GM19328 (cell line): Measurements from ENCODE around the gene CCR2.
"Not testable (repeated sequence)": the region's sequence is repeated elsewhere in the genome, so short reads cannot be mapped to it uniquely, and the experiment has no call there.

Experiments
- ATAC-seq: cut with Tn5 transposase; IDR thresholded peaks from one replicate; pipeline ENCODE4 v1.9.1; 2021; ENCODE audit warnings: mild to moderate bottlenecking, moderate library complexity; ENCODE audit not compliant: unreplicated experiment

Gene CCR2

DNA sequence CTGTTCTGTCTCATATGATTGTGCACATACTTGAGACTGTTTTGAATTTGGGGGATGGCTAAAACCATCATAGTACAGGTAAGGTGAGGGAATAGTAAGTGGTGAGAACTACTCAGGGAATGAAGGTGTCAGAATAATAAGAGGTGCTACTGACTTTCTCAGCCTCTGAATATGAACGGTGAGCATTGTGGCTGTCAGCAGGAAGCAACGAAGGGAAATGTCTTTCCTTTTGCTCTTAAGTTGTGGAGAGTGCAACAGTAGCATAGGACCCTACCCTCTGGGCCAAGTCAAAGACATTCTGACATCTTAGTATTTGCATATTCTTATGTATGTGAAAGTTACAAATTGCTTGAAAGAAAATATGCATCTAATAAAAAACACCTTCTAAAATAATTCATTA, 21.9 kb downstream of the CCR2 start:
- no peak for ATAC-seq

DNA sequence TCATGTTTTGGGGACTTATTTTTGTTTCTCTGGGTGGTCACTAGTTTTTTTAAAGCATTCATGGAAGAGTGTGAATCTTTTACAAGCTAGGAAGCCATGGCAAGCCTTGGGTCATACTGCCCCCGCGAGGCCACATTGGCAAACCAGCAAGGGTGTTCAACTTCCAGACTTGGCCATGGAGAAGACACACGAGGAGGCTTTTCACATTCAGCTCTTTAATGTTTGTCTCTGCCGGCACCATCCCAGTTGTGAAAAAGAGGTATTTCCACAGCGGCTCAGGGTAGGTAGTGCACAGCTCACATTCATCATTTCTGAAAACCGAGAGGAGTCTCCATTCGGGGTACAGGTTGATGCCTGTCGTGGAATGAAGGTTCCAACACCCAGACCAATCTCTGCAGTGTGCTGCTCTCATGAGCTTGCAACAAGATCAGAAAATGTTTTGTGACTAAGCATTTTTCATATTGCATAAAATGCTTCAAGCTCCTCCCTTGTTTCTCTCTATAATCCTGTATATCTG, 24.6 kb downstream of the CCR2 start:
- ATAC-seq = no peak

DNA sequence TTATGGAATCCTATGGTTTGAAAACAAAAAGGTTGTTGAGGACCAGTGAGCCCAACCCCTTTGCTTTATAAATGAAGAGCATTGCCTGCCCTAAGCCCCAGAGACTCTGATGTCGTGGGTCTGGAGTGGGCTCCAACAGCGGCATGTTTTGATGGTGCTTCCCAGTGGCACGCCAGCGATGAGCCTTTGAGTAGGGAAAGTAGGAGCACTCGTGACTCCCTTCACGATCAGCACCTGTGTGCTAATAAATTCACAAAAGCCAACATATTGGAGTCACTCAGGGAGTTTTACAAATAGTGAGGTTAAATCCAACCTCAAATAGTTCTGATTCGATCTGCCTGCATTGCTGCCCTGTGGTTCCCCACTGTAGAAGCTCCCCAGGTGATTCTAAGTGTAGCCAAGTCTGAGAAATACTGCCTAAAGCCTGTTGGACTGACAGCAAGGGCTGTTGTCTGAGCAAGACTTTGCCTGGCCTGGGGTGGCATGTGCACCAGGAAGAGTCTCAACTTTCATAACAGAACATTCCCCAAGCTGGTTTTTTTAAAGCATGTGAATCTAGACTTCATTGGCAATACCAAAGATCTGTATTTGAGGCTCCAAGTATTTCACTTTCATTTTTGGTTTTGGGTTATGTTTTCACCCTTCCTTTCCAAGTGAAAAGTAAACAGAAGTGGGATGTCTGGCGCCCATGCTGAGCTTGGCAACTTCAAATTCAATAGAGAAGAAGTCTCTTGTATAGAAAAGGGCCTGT, 26.7 kb downstream of the CCR2 start:
- no peak for ATAC-seq

DNA sequence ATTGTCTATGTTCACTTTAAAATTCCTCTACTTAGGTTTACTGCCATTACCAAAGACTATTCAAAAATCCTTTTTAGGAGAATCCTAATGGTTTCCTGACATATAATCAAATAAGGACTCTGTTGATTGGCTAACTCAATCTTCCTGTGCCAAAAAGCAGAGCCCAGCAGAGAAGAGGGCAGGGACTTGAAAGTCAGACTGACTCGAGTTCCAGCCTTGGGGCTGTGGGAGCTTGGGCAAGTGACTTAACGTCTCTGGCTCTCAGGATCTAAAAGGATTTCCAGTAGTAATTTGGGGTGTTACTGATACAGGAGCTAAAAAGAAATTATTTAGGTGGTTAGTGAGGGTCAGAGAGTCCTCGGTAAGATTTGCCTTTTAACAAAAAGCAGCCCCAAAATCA, 27.7 kb downstream of the CCR2 start:
- no peak for ATAC-seq

DNA sequence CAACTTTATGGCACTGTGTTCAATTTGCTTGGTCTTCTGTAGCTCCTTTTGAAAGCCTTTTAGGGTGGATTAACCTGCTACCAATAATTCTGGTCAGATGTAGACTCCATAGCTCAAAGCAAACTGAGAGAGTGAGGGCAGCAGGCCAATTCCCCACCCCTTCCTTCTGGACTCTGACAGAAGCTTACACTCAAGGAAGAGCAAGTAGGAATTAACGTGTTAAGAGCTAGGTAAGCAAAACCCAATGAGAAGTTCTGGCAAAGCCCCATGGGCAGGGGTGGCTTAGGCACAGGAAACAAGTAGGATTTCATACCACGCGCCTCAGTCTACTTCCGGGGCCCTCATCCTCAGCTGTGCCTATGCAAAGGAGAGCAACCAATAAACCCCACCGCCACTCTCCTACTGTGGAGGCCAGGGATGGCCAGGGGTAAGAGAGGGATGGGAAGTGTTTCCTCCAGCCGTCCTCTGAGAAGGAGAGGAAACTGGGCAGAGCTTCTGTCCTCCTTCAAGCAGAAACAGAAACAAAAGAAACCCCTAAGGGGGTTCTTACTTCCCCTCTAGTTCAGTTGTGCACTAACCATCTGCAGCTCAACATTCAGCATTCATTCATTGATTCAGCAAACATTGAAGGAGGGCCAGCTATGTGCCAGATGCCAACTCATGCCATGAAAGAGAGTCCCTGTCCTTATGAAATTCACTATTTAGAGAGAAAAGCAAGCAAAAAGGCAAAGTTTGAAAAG, 29.5 kb downstream of the CCR2 start:
- no peak for ATAC-seq

DNA sequence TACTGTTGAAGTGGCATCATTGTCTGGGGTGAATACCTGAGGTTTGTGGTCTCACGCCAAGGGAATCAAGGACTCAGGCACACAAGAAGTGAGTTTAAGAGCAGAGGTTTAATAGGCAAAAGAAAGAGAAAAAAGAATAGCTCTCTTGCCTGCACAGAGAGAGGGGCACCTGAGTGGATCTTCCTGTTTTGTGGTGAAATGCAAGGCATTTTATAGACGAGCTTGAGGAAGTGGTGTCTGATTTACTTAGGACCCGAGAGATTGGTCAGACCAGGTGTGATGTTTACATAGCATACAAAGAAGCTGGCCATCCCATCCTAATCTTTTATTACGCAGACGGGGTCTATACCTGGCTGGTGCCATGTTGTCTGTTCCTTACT, 30.0 kb downstream of the CCR2 start:
- ATAC-seq = no peak

DNA sequence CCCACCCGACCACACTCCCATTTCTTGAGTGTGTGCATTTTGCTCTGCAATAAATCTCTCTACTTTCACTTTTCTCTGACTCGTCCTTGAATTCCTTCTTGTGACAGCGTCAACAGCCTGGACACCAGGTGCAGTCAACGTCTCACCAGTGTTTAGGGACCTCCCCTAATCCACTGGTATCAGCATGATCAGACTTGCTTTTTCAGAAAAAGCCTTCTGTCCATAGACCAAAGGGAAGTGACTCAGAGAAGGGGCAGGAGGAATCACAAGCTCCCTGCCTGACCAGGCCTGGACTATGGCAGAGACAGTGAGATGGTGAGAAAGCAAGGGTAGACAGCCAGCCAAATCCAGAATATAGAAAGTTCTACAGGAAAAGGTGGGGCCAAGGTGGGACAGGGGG, 32.3 kb downstream of the CCR2 start:
- no peak for ATAC-seq

DNA sequence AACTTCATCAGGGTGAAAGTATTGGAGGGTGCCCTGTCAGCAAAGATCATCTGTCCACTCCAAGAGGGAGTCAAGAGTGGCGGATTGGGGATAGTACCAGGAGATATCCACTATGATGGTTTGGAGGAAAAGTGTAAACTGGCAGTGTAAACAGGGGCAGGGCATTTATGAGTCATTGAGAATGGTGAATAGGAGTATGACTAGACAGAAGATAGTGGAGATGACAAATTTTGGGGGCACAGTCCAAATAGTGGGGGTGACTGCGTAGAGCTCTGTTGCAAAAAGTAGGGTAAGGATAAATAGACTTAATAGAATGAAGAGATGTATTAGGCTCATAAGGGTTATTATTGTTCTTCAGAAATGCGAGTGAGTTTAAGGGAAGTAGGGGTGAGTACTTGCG, 34.9 kb downstream of the CCR2 start:
- not testable (repeated sequence) for ATAC-seq

DNA sequence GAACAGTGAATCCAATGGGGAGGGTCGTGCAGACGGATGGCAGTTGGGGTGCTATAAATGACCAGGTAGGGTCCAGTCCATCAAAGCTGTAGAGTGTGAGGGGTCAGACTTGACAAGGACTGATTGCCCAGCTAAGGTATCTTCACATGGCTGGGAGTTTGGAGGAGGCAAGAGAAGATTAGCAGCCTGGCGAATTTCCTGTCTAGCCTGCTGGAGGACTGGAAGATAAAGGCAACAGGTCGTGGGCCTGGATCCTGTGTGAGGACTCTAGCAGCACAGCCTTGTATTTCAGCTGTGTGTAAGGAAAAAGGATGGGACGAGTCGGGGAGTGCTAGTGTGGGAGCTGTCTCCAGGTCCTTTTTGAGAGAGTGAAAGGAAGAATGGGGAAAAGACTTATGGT, 35.4 kb downstream of the CCR2 start:
- no peak for ATAC-seq

DNA sequence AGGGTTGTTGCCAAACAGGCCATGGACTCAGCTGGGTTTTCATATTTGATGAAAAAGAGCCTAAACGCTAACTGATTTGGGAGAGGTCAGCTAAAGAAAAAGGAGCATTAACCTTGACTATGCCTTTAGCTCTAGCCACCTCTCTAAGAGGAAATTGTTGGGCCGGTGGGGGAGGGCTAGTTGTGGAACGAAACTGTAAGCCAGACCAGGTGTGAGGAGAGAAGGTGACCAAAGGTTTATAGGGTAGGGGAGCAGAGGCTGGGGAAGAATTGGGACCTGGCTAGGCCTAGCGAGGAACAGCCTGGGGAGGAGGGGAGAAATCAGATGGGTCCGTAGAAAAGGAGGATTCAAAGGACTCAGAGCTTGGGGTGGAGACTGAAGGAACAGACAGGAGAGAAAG, 37.6 kb downstream of the CCR2 start:
- not testable (repeated sequence) for ATAC-seq

DNA sequence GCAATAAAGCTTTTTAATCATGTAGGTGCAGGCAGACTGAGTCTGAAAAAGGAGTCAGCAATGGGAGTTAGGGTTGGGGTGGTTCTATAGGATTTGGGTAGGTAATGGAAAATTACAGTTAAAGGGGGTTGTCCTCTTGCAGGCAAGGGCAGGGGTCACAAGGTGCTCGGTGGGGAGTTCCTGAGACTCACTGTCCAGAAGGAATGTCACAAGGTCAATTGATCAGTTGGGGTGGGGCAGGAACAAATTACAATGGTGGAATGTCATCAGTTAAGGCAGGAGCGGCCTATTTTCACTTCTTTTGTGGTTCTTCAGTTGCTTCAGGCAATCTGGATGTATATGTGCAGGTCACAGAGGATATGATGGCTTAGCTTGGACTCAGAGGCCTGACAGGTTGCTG, 39.1 kb downstream of the CCR2 start:
- ATAC-seq = no peak

DNA sequence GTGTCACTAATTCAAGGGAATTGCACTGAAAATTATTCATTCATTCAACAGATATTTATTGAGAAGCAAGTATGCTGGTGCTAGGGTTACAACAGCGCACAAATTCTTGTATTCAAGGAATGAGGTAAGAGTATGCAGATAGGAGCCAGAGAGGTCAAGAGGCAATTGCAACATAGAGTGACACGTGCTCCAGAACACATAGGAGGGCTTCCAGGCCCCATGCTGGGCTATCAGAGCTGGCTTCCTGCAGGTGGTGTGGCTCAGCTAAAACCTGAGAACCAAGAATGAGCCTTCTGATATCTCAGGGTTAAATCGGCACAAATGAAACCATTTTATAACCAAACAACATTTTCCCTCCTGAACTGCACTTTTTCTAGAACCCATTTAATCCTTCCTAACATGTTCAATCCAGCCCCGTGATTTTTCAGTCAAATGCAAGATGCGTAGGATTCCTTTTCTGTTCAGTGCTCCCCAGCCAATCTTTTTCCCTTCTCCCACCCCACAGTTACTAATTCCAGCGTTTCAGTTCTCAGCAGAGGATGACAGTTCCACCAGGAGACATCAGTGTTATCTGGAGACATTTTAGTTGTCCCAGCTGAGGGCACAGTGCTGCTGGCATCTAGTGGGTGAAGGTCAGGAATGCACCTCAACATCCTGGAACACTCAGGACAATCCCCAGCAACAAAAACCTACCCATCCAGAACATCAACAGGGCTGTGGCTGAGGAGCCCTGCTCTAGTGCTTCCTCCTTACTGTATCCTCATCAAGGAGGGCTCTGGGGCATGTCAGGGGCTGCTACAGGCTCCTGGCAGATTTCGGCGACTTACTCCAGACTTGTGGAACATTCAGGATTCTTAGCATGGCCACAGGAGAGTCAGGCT, 39.9 kb downstream of the CCR2 start:
- ATAC-seq = no peak

DNA sequence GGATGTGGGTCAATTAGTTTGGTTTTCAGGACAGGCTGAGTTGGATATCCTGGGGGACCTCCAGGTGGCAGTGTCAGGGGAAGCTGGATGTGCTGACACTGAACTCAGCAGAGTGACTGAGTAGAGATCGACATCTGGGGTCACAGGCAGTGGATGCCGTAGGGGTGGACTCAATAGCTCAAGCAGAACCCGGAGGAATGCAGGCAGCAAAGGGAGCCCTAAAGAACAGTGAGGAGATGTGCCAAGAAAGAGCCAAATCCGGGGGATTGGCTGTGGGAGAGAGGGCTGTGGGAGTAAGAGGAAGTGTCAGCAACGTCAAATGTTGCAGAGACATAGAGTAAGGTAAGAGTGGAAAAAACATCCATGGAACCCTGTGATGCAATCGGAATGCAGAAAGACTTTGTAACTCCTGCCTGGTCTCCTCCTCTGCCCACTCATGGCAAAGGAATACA, 41.3 kb downstream of the CCR2 start:
- no peak for ATAC-seq

DNA sequence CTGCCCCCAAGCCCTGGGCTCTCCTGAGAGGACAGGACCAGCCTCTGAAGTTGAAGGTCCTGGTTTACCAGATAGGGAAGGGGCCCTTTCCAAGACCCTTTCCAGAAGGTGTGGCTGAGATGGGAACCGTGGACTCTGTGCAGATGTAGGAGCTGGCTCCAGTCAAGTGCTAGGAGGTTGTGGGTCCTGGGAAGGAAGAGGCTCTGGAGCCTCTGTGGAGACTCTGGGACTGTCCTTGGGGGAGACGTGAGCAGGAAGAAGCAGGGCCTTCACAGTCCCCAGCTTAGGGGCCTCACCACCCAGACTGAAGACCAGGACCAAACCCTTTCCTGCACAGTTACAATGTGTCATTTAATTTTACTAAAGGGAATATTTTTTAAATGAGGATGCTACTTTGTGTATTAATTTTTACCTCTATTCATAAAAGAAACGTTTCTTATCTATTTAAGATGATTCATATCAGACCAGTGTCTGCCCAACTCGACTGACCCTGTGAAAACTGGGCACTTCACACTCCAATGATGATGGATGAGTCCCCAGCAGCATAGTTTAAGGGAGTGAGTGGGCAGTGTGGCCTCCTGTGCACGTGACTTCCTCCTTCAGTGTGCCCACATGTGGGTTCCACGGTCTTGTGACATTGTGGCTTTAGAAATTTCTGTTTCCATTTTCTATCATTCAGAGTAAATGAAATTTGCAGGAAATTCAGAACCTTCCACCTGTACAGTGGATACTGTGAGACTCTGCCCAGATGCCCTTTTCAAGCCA, 42.0 kb downstream of the CCR2 start:
- no peak for ATAC-seq

DNA sequence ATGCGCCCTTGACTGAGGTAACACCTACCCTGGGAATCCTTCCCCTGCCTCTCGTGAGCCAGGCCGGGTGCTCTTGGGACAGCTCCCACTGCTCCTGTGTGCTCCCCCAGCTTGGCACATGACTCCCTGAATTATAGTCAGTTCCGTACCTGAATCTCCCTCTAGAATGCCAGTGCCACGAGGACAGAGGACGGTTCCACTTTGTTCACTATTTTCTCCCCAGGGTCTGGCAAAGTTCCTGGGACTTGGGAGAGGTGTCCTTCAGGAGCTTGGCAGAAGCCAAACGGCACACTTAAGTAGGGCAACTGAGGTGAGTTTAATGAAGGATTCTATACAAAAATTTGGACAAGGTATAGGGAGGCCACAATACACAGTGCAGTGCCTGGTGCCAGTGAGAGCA, 43.2 kb downstream of the CCR2 start:
- ATAC-seq = no peak

DNA sequence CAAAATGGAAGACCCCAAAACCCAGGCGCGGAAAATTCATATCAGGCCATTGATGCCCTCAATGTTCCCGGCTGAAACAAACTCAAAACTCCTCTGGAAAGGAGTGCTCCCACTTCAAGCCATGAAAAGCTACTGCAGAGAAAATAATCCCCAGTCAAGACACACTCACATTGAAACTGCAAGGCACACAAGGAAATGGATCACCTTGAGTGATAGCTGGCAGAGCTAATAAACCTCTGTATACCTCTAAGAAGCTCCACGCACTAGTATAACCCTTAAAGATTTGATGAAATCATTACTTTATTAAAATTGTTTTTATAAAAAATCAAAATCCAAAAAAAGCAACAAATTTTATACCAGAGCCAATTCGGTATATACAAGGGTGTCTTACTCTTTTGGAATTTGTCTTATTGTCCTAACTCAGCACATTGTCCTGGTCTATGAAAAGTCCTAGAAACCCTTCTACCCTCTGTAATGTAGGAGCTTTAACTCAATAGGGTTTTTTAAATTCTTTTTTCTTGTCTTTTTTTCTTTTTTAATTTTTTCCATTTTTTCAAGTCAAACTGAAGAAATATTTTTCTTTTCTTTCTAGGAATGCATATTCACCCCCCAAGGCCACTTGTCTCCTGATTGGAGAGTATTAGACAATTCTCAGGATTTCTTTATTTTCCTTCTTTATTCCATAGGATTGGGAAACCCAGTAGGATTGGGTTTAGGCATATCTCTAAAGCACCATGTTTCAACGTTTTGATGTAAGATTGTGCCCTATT, 44.5 kb downstream of the CCR2 start:
- no peak for ATAC-seq

DNA sequence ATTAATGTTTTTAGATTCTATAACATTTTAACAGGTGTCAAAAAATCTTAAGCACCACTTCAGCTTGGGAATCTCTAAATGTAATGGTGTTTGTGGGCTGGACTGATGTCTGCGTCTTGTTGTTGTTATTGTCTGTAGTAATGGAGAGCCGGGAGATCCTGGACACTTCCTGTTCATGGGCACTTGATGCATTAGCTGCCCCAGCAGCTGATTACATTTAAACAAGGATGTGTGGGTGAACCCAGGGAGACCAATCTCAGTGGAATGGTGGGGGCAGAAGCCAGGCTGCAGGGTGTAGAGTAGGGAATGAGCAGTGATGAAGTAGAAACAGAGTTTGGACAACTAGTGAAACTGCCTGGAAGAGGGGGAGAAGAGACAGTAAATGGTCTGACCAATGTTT, 45.2 kb downstream of the CCR2 start:
- ATAC-seq = no peak

DNA sequence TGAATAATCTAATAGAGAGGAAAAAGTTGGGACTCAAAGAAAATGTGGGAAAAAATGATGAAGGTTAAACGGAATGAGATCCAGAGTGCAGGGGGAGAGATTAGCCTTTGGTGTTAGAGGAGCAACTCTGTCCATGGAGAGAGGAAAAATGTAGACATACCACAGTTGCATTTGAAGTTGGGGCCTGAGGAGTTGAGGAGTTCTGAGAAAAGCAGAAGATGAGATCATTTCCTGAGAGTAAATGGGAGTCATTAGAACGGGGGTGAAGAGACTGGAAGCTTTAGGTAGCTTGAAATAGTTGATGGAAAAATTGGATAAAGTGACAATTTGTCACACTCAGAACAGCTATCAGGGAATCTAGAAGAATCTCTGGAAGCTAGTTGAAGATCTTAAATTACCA, 45.6 kb downstream of the CCR2 start:
- ATAC-seq = no peak

DNA sequence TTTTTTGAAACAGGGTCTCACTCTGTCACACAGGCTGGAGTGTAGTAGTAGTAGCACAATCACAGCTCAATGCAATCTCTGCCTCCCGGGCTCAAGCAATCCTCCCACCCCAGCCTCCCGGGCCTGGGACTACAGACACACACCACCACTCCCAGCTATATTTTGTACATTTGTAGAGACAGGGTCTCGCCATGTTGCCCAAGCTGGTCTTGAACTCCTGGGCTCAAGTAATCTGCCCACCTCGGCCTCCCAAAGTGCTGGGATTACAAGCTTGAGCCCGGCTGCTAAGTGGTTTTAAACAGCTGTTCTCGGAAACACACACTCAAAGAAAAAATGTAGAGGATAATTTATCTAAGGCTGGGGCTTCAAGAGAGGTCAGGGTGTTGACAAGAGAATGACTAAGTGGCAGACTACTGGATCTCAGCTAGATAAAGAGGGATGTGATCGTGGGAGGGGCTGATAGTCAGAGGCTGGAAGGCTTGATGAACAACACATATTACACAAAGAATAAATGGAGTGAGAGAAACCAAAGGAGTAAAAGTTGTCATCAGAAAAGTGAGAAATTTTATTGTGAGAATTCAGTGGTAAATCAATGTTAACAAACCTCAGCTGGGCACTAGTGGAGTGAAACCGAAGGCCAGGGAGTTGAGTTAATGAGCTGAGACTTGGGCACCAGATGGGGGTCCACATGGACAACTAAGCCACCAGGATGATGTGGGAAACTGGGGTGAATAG, 46.3 kb downstream of the CCR2 start:
- no peak for ATAC-seq
